WTC11 (cell line): ENCODE results near the gene ATXN7L2.

ENCODE experiments used
- ATF1 ChIP-seq: sonication (generic); formaldehyde crosslinking; IDR thresholded peaks from 2 replicates; pipeline ENCODE4 v1.8.1; 2023; ENCODE audit warnings: mild to moderate bottlenecking, moderate library complexity, missing genetic modification reagents
- E2F5 ChIP-seq: sonication (generic); formaldehyde crosslinking; IDR thresholded peaks from 2 replicates; pipeline ENCODE4 v1.8.1; 2022; ENCODE audit warnings: mild to moderate bottlenecking, moderate library complexity, missing genetic modification reagents
- FOXP1 ChIP-seq: sonication (generic); formaldehyde crosslinking; IDR thresholded peaks from 2 replicates; pipeline ENCODE4 v1.8.0; 2022; ENCODE audit warnings: missing genetic modification reagents, mild to moderate bottlenecking, moderate library complexity, borderline replicate concordance
- IRF2 ChIP-seq: sonication (generic); formaldehyde crosslinking; IDR thresholded peaks from 2 replicates; pipeline ENCODE4 v1.8.0; 2022; ENCODE audit warnings: low read depth, missing genetic modification reagents, borderline replicate concordance
- NFE2L1 ChIP-seq: sonication (generic); formaldehyde crosslinking; IDR thresholded peaks from 2 replicates; pipeline ENCODE4 v1.8.1; 2023; ENCODE audit warnings: missing genetic modification reagents
- NR1H2 ChIP-seq: sonication (generic); formaldehyde crosslinking; IDR thresholded peaks from 2 replicates; pipeline ENCODE4 v1.9.0; 2021; ENCODE audit warnings: mild to moderate bottlenecking, moderate library complexity, missing genetic modification reagents
- SMAD3 ChIP-seq: sonication (generic); formaldehyde crosslinking; IDR thresholded peaks from 2 replicates; pipeline ENCODE4 v1.8.0; 2022; ENCODE audit warnings: missing genetic modification reagents, mild to moderate bottlenecking, borderline replicate concordance
- USF2 ChIP-seq: sonication (generic); formaldehyde crosslinking; IDR thresholded peaks from 2 replicates; pipeline ENCODE4 v1.8.1; 2023; ENCODE audit warnings: mild to moderate bottlenecking, missing genetic modification reagents, moderate library complexity
- ZBTB21 ChIP-seq: sonication (generic); formaldehyde crosslinking; IDR thresholded peaks from 2 replicates; pipeline ENCODE4 v1.8.1; 2023; ENCODE audit warnings: mild to moderate bottlenecking, missing genetic modification reagents, borderline replicate concordance
- ZNF232 ChIP-seq: sonication (generic); formaldehyde crosslinking; IDR thresholded peaks from 2 replicates; pipeline ENCODE4 v1.8.0; 2022; ENCODE audit warnings: mild to moderate bottlenecking, missing genetic modification reagents
- ZNF512 ChIP-seq: sonication (generic); formaldehyde crosslinking; IDR thresholded peaks from 2 replicates; pipeline ENCODE4 v1.8.1; 2022; ENCODE audit warnings: missing genetic modification reagents, borderline replicate concordance
- TF ChIP-seq, protein P1 (sequence below): fragments of 200-600 bp; IDR thresholded peaks from 2 replicates; pipeline ENCODE4 v1.8.0; 2022; ENCODE audit warnings: antibody characterized with exemption
- TF ChIP-seq, protein P2 (sequence below): fragments of 250-450 bp; sonication (Bioruptor Pico); IDR thresholded peaks from 2 replicates; pipeline ENCODE4 v1.9.0; 2021; ENCODE audit warnings: moderate library complexity, mild to moderate bottlenecking, inconsistent platforms, borderline replicate concordance

DNA sequence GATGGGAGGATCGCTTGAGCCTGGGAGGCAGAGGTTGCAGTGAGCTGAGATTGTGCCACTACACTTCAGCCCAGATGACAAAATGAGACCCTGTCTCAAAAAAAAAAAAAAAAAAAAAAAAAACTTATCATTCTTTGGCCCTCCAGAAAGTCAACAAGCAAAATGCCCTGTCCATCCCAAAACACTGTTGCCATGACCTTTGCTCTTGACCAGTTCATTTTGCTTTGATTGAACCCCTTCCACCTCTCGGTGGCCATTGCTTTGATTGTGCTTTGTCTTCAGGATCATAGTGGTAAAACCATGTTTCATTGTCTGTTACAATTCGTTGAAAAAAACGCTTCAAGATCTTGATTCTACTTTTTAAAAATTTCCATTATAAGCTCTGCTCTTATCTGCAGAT lies 25.9 kb upstream of the ATXN7L2 start:
- TF ChIP-seq SMAD3 (CRISPR knock-in tag) (no peak), ZNF232 (CRISPR knock-in tag) (no peak), USF2 (no peak), ZBTB21 (no peak), E2F5 (CRISPR knock-in tag) (no peak), NR1H2 (CRISPR knock-in tag) (no peak), FOXP1 (CRISPR knock-in tag) (no peak), IRF2 (CRISPR knock-in tag) (no peak), ZNF512 (CRISPR knock-in tag) (no peak), NFE2L1 (CRISPR knock-in tag) (no peak), ATF1 (CRISPR knock-in tag) (no peak)
- TF ChIP-seq, protein P1, sequence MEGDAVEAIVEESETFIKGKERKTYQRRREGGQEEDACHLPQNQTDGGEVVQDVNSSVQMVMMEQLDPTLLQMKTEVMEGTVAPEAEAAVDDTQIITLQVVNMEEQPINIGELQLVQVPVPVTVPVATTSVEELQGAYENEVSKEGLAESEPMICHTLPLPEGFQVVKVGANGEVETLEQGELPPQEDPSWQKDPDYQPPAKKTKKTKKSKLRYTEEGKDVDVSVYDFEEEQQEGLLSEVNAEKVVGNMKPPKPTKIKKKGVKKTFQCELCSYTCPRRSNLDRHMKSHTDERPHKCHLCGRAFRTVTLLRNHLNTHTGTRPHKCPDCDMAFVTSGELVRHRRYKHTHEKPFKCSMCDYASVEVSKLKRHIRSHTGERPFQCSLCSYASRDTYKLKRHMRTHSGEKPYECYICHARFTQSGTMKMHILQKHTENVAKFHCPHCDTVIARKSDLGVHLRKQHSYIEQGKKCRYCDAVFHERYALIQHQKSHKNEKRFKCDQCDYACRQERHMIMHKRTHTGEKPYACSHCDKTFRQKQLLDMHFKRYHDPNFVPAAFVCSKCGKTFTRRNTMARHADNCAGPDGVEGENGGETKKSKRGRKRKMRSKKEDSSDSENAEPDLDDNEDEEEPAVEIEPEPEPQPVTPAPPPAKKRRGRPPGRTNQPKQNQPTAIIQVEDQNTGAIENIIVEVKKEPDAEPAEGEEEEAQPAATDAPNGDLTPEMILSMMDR, result no peak
- TF ChIP-seq, protein P2, sequence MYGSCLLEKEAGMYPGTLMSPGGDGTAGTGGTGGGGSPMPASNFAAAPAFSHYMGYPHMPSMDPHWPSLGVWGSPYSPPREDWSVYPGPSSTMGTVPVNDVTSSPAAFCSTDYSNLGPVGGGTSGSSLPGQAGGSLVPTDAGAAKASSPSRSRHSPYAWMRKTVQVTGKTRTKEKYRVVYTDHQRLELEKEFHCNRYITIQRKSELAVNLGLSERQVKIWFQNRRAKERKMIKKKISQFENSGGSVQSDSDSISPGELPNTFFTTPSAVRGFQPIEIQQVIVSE (CRISPR knock-in tag), result no peak
